Measurements from ENCODE around the gene GREB1.
A peak's percentile ranks its signal among the peaks of the same experiment; 100 is the strongest.
"Not testable (repeated sequence)": the region's sequence is repeated elsewhere in the genome, so short reads cannot be mapped to it uniquely, and the experiment has no call there.

GREB1 gene

GRCh38 chr2:11640132-11640531, 106.3 kb downstream of the GREB1 start:
- no peak for ATAC-seq

- no peak for ATAC-seq
These were observed 109.1 kb downstream of the GREB1 start for GRCh38 chr2:11642972-11643371.

GRCh38 chr2:11644293-11644692, 110.4 kb downstream of the GREB1 start:
- no peak for ATAC-seq

GRCh38 chr2:11646530-11646929, 112.7 kb downstream of the GREB1 start:
- ATAC-seq, result no peak

- ATAC-seq, result no peak
These were observed 114.2 kb downstream of the GREB1 start for GRCh38 chr2:11647834-11648600.

- no peak for ATAC-seq
These were observed 115.2 kb downstream of the GREB1 start for GRCh38 chr2:11649093-11649492.

- peak; percentile 60 to 78 for ATAC-seq
These were observed 118.2 kb downstream of the GREB1 start for GRCh38 chr2:11651856-11652548.

GRCh38 chr2:11652553-11652952, 118.7 kb downstream of the GREB1 start:
- ATAC-seq, result no peak

GRCh38 chr2:11655495-11655894, 121.7 kb downstream of the GREB1 start:
- no peak for ATAC-seq

- ATAC-seq, result no peak
These were observed 122.4 kb downstream of the GREB1 start for GRCh38 chr2:11656252-11656651.

GRCh38 chr2:11656671-11657101, 122.8 kb downstream of the GREB1 start:
- no peak for ATAC-seq

- ATAC-seq, result no peak
These were observed 123.3 kb downstream of the GREB1 start for GRCh38 chr2:11657195-11657594.

- no peak for ATAC-seq
These were observed 123.8 kb downstream of the GREB1 start for GRCh38 chr2:11657646-11658045.

GRCh38 chr2:11658208-11659114, 124.6 kb downstream of the GREB1 start:
- ATAC-seq, result no peak

- no peak for ATAC-seq
These were observed 125.2 kb downstream of the GREB1 start for GRCh38 chr2:11659115-11659475.

GRCh38 chr2:11659851-11660250, 126.0 kb downstream of the GREB1 start:
- ATAC-seq, result no peak

GRCh38 chr2:11660396-11660795, 126.6 kb downstream of the GREB1 start:
- ATAC-seq, result not testable (repeated sequence)

- ATAC-seq, result no peak
These were observed 128.1 kb downstream of the GREB1 start for GRCh38 chr2:11661891-11662435.

GRCh38 chr2:11662882-11663281, 129.0 kb downstream of the GREB1 start:
- ATAC-seq, result no peak

GRCh38 chr2:11663427-11663826, 129.6 kb downstream of the GREB1 start:
- no peak for ATAC-seq

GRCh38 chr2:11665028-11665427, 131.2 kb downstream of the GREB1 start:
- no peak for ATAC-seq

- ATAC-seq, result no peak
These were observed 131.9 kb downstream of the GREB1 start for GRCh38 chr2:11665510-11666362.

Data from activated CD4-positive, CD25-positive, alpha-beta regulatory T cell treated with anti-CD3 and anti-CD28 coated beads, Interleukin-2, amount 50 U/mL, for 24 hours (primary cell).